Stimulated activated CD8-positive, alpha-beta memory T cell treated with anti-CD3 and anti-CD28 coated beads, Interleukin-15, amount 100 ng/mL, for 4 hours (primary cell): ENCODE data around the gene SULF2.
A peak's percentile ranks its signal among the peaks of the same experiment; 100 is the strongest.

Experiments used
- DNase-seq, 2 donors: peaks; one replicate each; pipeline ENCODE4 v3.0.0-alpha.2; 2020; ENCODE audit warnings: low read depth in 2 of 2

SULF2 gene

GRCh38 chr20:47684306-47685080, 100.8 kb downstream of the SULF2 start:
- no peak for DNase-seq

GRCh38 chr20:47682916-47683315, 102.4 kb downstream of the SULF2 start:
- DNase-seq = no peak

GRCh38 chr20:47682028-47682783, 103.1 kb downstream of the SULF2 start:
- no peak for DNase-seq

- no peak for DNase-seq
Measured at GRCh38 chr20:47680804-47681529, 104.3 kb downstream of the SULF2 start.

- DNase-seq = no peak
Measured at GRCh38 chr20:47679462-47679861, 105.8 kb downstream of the SULF2 start.

- DNase-seq = no peak
Measured at GRCh38 chr20:47678536-47678935, 106.7 kb downstream of the SULF2 start.

- peak; percentile 16 to 22 for DNase-seq
Measured at GRCh38 chr20:47677635-47678453, 107.4 kb downstream of the SULF2 start.

- no peak for DNase-seq
Measured at GRCh38 chr20:47676912-47677634, 108.2 kb downstream of the SULF2 start.

- DNase-seq = no peak
Measured at GRCh38 chr20:47676219-47676721, 109.0 kb downstream of the SULF2 start.

GRCh38 chr20:47675190-47676142, 109.8 kb downstream of the SULF2 start:
- no peak for DNase-seq

- DNase-seq = no peak
Measured at GRCh38 chr20:47674686-47675085, 110.6 kb downstream of the SULF2 start.

- DNase-seq = no peak
Measured at GRCh38 chr20:47674145-47674544, 111.1 kb downstream of the SULF2 start.

- no peak for DNase-seq
Measured at GRCh38 chr20:47673671-47673955, 111.7 kb downstream of the SULF2 start.

GRCh38 chr20:47672886-47673670, 112.2 kb downstream of the SULF2 start:
- DNase-seq = no peak

GRCh38 chr20:47672166-47672565, 113.1 kb downstream of the SULF2 start:
- DNase-seq = no peak

- DNase-seq = no peak
Measured at GRCh38 chr20:47670913-47671312, 114.4 kb downstream of the SULF2 start.

- no peak for DNase-seq
Measured at GRCh38 chr20:47669927-47670890, 115.1 kb downstream of the SULF2 start.

- no peak for DNase-seq
Measured at GRCh38 chr20:47669489-47669888, 115.8 kb downstream of the SULF2 start.
